ENCODE measurements around the gene SBF2. TPM values are rescaled to one million over a fixed set of nuclear protein-coding genes. Genes with fewer than 3 reads are reported as not detected.

SBF2 gene
- total and polyA plus RNA-seq, 2 of the 13 experiments (the other 11 are each of a cell fraction or from before 2014, with no cell fraction given) = 24.0 to 45.8 TPM

DNA sequence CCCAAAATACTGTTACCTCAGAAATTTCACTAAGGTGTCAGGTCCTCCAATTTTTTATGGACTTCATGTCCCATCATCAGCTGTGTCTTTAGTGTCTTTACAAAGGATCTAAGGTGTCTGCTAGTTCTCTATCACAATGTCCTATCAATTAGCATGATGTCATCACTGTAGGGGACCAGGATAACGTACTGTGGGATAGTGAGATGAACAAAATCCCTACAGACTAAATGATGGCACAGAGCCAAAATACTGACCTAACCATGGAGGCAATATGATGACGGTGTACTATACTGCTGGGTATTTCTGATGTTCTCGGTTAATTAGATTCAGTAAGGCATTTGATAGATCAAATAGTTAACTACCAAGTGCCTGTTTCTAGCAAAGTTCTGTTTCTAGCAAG is 82.5 kb downstream of the SBF2 start:
- Histone ChIP-seq H3K9ac (ENCODE audit: insufficient read depth, low read depth, low read length) (no peak overlapping the region), H3K4me2 (ENCODE audit: low read depth, low read length) (no peak overlapping the region), H3K27me3 (ENCODE audit: control insufficient read depth in 1 of 2, insufficient read depth in 2 of 2, low read length in 2 of 2) (no peaks in the 10 kb centered on the region), H2AFZ (ENCODE audit: low read length) (no peak overlapping the region), H3K9me3 (ENCODE audit: low read length) (no peaks in the 10 kb centered on the region), H3K4me3 (replicated peaks in 1 of 3; ENCODE audit: insufficient read depth in 1 of 3, low read depth in 2 of 3, low read length in 3 of 3) (no peak overlapping the region), H4K20me1 (ENCODE audit: insufficient read depth, low read length) (no peaks in the 10 kb centered on the region), H3K79me2 (ENCODE audit: insufficient read depth, low read length) (peaks cover 10% of the 10 kb centered on the region), H3K27ac (ENCODE audit: extremely low read length, insufficient read depth, low read length) (no peak overlapping the region), H3K4me1 (ENCODE audit: insufficient read depth, low read length) (peaks cover 41% of the 10 kb centered on the region), H3K36me3 (replicated peaks in 1 of 2; ENCODE audit: control insufficient read depth in 1 of 2, insufficient read depth in 2 of 2, low read length in 2 of 2) (no peaks in the 10 kb centered on the region)
- no peak for FAIRE-seq
- no peak for DNase-seq (ENCODE audit: low spot score)
- WGBS (ENCODE audit: low lambda C conversion rate) = 97% methylated on average over 3 of the region's 3 CpGs
- peak; percentile 89 for TF ChIP-seq ATF7 (IDR thresholded peaks at IDR 0.05)
- no peak for TF ChIP-seq ATF7 (CRISPR knock-in tag; IDR thresholded peaks at IDR 0.05)
- TF ChIP-seq, protein P1, sequence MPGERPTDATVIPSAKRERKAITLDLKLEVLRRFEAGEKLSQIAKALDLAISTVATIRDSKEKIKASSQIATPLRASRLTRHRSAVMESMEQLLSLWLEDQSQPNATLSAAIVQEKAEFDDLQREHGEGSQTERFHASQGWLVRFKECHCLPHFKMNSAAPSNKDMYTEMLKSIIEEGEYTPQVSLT (CRISPR knock-in tag; IDR thresholded peaks at IDR 0.05; ENCODE audit: borderline replicate concordance, low read depth) = no peak
- TF ChIP-seq, protein P2, sequence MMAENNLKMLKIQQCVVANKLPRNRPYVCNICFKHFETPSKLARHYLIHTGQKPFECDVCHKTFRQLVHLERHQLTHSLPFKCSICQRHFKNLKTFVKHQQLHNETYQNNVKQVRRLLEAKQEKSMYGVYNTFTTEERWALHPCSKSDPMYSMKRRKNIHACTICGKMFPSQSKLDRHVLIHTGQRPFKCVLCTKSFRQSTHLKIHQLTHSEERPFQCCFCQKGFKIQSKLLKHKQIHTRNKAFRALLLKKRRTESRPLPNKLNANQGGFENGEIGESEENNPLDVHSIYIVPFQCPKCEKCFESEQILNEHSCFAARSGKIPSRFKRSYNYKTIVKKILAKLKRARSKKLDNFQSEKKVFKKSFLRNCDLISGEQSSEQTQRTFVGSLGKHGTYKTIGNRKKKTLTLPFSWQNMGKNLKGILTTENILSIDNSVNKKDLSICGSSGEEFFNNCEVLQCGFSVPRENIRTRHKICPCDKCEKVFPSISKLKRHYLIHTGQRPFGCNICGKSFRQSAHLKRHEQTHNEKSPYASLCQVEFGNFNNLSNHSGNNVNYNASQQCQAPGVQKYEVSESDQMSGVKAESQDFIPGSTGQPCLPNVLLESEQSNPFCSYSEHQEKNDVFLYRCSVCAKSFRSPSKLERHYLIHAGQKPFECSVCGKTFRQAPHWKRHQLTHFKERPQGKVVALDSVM (CRISPR knock-in tag; IDR thresholded peaks at IDR 0.05) = no peak
- TF ChIP-seq CREB1 (IDR thresholded peaks at IDR 0.05) = 0 out of 2 replicates have a peak, but pooled peaks have one; percentile 4
- TF ChIP-seq CREB1 (CRISPR knock-in tag; IDR thresholded peaks at IDR 0.05) = no peak
- no peak for TF ChIP-seq MIXL1 (CRISPR knock-in tag; IDR thresholded peaks at IDR 0.05)
- ATAC-seq = no peak
- in situ Hi-C loops (cut with HindIII; ENCODE audit: extremely low pct_ligation_motif_present, low pct_unique_long_range_greater_than_20kb) = no loop called here
- no TSS peak for BruUV-seq (replicated peaks)
- ChIA-PET POLR2A (no interaction called here), CTCF (ENCODE audit: low intra/inter-chr PET ratio, low total read pairs) (no interaction called here)
- intact Hi-C loops (cut with micrococcal nuclease; ENCODE audit: unreplicated experiment) = no loop called here
